Measurements from ENCODE around the gene AIDA.

AIDA gene

DNA sequence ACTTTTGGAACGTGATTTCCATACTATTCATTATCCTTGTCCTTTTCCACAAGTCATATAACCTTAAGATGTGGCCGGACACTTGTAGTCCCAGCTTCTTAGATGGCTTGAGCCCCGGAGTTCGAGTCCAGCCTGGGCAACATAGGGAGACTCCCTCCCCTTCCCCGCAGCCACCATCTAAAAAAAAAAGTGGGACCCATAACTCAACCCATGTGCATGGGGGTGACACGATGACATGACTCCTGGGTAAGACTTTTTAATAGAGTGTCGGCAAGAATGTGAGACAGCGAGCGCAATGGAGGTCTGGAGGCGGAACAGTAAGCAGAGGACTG lies 68.7 kb downstream of the AIDA start:
- no peak for DNase-seq

DNA sequence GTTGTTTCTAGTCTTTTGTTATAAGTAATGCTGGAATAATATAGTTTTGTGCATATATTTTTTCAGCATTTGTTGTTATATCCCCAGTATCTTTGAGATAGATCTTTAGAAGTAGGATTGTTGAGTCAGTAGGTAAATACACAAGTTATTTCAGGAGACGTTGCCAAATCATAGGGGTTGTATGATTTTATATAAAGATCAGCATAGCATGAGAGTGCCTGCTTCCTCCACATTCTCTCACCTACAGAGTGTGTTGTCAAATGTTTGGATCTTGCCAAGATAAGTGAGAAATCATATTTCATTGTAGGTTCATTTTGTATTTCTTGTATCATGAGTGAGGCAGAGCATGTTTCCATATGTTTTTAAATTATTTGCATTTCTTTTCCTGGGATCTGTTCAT lies 69.8 kb downstream of the AIDA start:
- DNase-seq = no peak

DNA sequence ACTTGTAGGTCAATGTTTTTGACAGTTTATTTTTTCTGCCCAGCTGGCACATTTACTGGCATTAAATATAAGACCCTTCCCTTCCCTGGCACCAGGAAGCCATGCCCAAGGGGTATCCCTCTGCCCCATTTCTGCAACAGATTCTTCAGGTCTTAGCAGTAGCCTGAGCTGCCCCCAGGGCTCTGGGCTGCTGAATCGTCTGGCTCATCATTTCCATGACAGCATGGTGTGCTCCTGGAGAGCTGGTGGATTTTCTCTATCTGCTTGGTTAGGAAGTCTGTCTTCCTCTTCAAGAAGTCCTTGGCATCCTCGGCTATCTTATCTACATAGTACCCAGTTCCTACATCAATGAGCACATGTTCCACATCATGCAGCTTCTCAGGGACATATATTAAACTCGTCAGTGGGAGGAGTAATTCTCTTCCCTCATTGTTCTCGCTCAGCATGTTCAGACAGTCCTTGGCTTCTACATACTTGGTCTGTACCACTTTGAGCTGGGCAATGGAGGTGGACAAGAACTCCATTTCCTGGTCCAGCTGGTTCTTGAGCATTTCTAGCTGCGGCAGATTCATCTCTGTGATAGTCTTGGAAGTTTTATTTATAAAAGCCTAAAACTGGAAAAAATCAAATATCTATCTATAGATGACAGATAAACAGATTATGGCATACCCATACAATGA lies 70.9 kb downstream of the AIDA start:
- no peak for DNase-seq

DNA sequence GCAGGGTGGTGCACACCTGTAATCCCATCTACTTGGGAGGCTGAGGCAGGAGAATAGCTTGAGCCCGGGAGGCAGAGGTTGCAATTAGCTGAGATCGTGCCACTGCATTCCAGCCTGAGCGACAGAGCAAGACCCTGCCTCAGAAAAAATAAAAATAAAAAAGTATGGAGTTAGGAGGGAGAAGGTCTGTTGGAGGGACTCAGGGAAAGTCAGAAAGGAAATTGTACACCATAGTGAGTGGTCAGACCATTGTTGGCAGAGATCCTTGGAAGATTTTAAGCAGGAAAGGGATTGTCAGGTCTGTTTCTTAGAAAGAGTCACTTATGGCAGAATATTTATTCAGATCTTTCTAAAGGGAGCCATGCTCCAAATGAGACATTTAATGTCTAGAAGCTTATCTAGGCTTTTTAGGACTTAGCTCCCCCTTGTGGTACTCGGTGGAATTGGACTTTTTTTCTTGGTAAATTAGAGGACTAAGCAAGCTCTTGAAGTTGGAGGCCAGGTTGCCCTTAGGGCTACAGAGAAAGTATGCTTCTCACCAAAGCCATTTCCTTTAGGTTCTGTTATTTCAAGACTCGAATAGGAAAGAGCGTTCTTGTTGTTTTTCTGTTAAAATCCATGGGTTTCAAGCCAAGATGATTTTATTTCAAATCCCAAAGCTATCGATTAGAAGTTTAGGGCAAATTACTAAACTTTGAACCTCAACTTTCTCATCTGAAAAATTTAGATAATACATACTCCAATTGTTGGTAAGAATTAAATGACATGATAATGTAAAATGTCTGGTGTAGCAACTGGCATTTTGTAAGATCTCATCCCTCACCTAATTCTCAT lies 77.9 kb downstream of the AIDA start:
- peak in 4 of 5 donors; percentile 33 to 80 (median 71) for DNase-seq

DNA sequence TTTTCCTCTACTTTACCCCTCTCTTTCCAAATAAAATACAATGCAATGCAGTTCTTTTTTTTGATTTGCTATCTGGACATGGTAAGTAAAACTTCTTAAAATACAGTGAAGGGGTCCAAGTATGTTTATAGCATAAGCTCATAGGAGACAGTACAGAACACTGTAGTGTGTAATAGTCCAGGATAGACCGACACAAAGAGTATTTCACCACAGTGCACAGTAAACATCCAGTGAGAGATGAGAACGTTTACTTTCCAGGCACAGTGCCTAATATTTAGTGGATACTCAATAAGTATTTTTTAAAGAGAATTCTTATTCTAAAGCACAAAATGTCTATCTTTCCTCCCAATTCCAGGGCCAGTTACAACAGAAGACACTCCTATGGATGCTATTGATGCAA lies 79.5 kb downstream of the AIDA start:
- no peak for DNase-seq

DNA sequence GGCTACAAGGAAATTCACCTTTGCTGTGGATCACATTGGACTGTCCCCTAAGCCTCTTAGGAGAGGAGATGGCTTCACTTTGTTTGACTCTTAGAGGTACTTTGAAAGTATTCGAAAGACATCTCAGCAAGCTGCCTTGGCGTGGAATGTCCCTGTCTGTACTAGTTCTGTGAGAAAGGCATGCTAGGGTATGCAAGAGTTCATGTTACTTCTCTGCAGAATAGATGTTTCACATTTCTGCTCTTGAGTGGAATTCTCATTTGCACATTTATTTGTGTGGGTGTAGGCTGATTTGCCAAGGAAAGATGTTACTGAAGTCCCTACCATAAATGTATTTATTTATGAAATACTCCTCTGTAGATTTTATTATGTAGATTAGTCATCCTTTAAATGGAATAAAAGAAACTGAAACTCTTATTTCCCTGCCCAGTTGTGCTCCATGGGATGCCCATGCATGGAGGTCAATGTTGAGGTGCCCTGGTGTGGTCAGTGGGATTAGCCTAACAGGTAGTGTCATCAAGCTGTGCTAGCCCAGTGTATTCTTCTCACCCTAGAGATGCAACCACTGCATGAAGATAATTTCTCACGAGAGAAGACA lies 80.6 kb downstream of the AIDA start:
- no peak for DNase-seq

DNA sequence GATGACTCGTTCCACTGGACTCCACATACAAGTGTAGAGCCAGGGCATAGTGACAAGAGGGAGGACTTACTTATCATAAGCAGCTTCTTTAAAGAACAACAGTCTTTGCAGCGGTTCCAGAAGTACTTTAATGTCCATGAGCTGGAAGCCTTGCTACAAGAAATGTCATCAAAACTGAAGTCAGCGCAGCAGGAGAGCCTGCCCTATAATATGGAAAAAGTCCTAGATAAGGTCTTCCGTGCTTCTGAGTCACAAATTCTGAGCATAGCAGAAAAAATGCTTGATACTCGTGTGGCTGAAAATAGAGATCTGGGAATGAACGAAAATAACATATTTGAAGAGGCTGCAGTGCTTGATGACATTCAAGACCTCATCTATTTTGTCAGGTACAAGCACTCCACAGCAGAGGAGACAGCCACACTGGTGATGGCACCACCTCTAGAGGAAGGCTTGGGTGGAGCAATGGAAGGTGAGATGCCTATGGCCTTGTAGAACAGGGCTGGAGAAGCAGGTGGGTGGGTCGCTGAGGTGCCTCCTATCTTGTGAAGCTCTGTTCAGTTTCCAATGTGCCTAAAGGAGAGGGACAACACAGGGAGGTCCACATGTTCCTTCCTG lies 82.3 kb downstream of the AIDA start:
- DNase-seq = no peak

DNA sequence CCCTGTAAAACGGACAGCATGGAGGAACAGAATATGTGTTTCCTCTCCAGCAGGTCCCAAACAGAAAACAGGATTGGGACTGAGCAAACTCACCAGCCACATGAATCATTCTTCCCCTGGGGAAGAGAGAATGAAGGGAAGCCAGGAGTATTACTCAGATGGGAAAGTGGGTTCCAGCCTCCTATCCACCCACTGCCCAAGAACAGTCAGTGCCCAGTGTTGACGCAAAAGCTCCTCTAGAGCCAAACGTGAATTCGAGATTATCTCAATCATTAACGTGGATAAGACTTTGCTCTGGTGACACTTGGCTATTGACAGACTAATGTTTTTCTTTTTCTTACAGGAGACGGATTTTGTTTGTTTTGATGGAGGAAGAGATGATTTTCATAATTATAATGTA lies 85.1 kb downstream of the AIDA start:
- DNase-seq = no peak

DNA sequence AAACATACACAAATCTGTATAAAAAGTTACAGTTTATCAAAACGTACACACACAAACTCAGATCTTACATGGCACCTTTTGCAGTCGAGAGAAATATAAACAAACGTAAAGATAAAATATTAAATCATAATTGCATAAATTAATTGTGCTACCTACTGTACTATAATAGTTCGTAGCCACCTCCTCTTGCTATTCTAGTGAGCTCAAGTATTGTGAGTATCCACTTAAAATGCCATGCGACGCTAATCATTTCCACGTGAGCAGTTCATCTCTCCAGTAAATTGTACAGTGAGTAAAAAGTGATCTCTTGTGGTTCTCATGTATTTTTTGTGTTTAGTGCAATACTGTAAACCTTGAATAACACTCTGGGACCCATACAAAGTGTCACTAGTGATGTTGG lies 88.1 kb downstream of the AIDA start:
- no peak for DNase-seq

DNA sequence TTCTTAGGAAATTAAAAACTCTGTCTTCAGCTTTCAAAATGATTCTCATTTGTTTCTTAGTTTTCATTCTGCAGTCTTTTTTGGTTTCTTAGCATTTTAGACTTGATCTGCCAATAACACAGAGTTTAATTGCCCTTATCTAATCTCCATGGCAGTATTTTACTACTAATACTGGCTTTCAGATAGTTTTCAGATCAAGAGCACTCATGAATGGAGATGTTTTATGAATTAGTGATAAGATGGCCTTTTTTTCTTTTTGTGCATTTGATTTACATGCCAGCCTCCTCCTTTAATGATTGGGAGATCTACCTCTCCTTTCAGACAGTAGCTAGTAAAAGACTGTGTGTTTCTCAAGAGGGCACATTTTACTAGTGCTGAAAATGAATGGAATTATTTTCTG lies 88.8 kb downstream of the AIDA start:
- no peak for DNase-seq

DNA sequence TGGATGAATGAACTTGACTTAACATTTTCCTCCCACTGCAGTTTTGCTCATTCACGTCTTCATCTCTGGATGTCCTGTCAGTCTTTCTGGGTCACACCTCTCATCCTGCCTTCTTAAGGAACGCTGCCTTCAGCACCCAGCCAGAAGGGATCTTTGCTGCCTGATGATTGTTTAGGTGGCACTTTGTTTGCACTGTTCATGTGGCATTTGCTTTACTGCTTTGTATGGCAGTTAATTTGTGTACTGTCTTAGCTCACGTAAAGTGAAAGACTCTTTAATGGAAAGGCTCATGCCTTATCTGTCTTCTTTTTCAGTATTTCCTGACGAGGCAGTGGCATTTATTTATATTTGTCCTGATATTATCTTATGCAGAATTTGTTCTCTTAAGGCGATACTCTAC lies 89.5 kb downstream of the AIDA start:
- DNase-seq = no peak

DNA sequence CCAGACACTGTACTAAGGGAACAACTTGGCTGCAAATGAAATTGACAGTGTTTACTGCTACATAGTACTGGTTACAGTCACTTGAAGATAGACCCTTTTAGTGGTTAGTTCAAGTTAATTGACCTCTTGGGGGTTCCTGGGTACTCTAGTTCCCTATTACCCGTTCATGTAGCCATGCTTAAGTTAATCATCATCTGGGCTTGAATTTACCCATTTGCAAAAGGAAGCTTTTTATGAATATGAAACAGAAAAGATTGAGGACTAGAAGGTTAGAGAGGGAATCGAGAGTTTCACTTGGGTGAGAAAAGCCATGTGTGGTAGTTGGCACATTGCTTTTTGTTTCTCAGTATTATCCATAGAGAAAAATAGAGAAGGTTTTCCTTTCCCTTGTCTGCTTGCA lies 91.7 kb downstream of the AIDA start:
- DNase-seq = no peak

DNA sequence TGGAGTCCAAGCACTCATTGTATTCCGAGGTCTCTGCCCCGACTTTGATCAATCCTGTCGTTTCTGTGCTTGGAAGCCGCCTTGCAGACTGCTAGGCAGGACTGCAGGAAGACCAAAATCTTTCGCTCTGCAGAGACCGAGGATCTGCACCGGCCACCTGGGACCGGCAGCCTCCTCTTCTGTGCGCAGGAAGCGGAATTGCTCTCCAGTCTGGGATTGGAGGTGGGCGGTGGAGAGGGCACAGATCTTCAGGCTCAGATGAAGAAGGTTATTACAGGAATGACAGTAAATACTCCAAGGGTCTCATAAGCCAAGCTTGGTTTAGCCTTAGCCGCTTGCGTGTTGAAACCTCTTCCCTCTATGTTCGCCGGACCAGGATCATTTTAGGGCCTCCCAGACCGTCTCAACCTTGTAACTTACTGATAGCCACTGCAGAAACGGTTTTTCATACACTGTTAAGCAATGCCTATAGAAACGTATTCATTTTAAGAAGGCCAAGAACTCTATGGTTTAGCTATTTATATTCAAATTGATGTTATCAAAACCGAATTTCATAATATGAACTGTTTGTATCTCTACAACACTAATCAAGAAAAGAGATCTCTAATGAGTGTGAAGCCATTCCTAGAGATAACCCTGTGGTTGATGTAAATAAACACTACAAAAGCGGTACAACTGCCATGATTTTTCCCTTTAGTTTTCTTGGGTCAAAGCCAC lies 93.3 kb downstream of the AIDA start:
- DNase-seq = peak in 1 of 5 donors; percentile 6
